Measurements from ENCODE around the gene HRG. TPM values are rescaled to one million over a fixed set of nuclear protein-coding genes. Genes with fewer than 3 reads are reported as not detected.

The HRG gene
- polyA plus RNA-seq, 3 donors, result not detected

- intact Hi-C loops (cut with micrococcal nuclease), result no loop called here
- Histone ChIP-seq H3K27me3 (ENCODE audit: control insufficient read depth in 2 of 2, insufficient read depth in 2 of 2, low read length in 2 of 2) (peaks cover 2 to 3% of the 10 kb centered on the region in 2 donors), H3K4me3 (replicated peaks in 1 of 3; ENCODE audit: low read depth in 2 of 3, low read length in 3 of 3) (no peak overlapping the region), H3K27ac (ENCODE audit: low read depth in 1 of 2, low read length in 2 of 2) (no peak overlapping the region), H4K20me1 (ENCODE audit: insufficient read depth, low read length) (no peaks in the 10 kb centered on the region), H3K9ac (ENCODE audit: insufficient read depth, low read length, poor library complexity, severe bottlenecking) (no peak overlapping the region), H3K4me2 (replicated peaks; ENCODE audit: extremely low read depth, low read length, poor library complexity, severe bottlenecking) (no peak overlapping the region), H3K9me3 (replicated peaks in 1 of 2; ENCODE audit: control insufficient read depth in 1 of 2, insufficient read depth in 1 of 2, low read length in 2 of 2) (no peaks in the 10 kb centered on the region), H3K4me1 (ENCODE audit: control insufficient read depth in 1 of 2, insufficient read depth in 2 of 2, low read length in 2 of 2) (no peaks in the 10 kb centered on the region), H3K36me3 (replicated peaks in 1 of 2; ENCODE audit: control insufficient read depth in 1 of 2, insufficient read depth in 2 of 2, low read length in 2 of 2) (no peaks in the 10 kb centered on the region), H2AFZ (ENCODE audit: insufficient read depth, low read depth, low read length, poor library complexity, severe bottlenecking) (no peak overlapping the region), H3K79me2 (ENCODE audit: insufficient read depth, low read length) (no peaks in the 10 kb centered on the region)
- Mint-ChIP-seq H3K4me1 (no peaks in the 10 kb centered on the region), H3K27me3 (ENCODE audit: low read depth in 3 of 3) (peaks cover 10 to 26% (median 16%) of the 10 kb centered on the region in 3 donors), H3K9me3 (peaks cover 0 to 2% (median 0%) of the 10 kb centered on the region in 7 donors), H3K27ac (no peak overlapping the region), H3K4me3 (no peak overlapping the region), H3K36me3 (no peaks in the 10 kb centered on the region)
- DNase-seq, result no peak
- no peak for TF ChIP-seq CTCF (IDR thresholded peaks at IDR 0.05)
- WGBS (ENCODE audit: insufficient coverage), result 100% methylated on average over 1 of the region's 3 CpGs
Observed at GRCh38 chr3:186671051-186671450, 5.2 kb downstream of the HRG start.

- H3K36me3 ChIP-seq (replicated peaks in 1 of 2; ENCODE audit: control insufficient read depth in 1 of 2, insufficient read depth in 2 of 2, low read length in 2 of 2), result no peaks in the 10 kb centered on the region
- H3K4me1 ChIP-seq (ENCODE audit: control insufficient read depth in 1 of 2, insufficient read depth in 2 of 2, low read length in 2 of 2), result no peaks in the 10 kb centered on the region
- Mint-ChIP-seq H3K27ac (no peak overlapping the region), H3K27me3 (ENCODE audit: low read depth in 3 of 3) (peaks cover 9 to 34% (median 29%) of the 10 kb centered on the region in 3 donors), H3K9me3 (peaks cover 0 to 5% (median 2%) of the 10 kb centered on the region in 7 donors), H3K4me1 (no peaks in the 10 kb centered on the region), H3K4me3 (no peak overlapping the region), H3K36me3 (no peaks in the 10 kb centered on the region)
- DNase-seq, result no peak
- TF ChIP-seq CTCF (IDR thresholded peaks at IDR 0.05), result no peak
- no peak overlapping the region for H3K27ac ChIP-seq (ENCODE audit: low read depth in 1 of 2, low read length in 2 of 2)
- H3K27me3 ChIP-seq (ENCODE audit: control insufficient read depth in 2 of 2, insufficient read depth in 2 of 2, low read length in 2 of 2), result peaks cover 0 to 3% of the 10 kb centered on the region in 2 donors
- peaks cover 0 to under 1% of the 10 kb centered on the region in 2 donors for H3K9me3 ChIP-seq (replicated peaks in 1 of 2; ENCODE audit: control insufficient read depth in 1 of 2, insufficient read depth in 1 of 2, low read length in 2 of 2)
- intact Hi-C loops (cut with micrococcal nuclease), result no loop called here
- H3K79me2 ChIP-seq (ENCODE audit: insufficient read depth, low read length), result no peaks in the 10 kb centered on the region
- no peak overlapping the region for H3K4me2 ChIP-seq (replicated peaks; ENCODE audit: extremely low read depth, low read length, poor library complexity, severe bottlenecking)
- no peak overlapping the region for H3K4me3 ChIP-seq (replicated peaks in 1 of 3; ENCODE audit: low read depth in 2 of 3, low read length in 3 of 3)
- no peak overlapping the region for H3K9ac ChIP-seq (ENCODE audit: insufficient read depth, low read length, poor library complexity, severe bottlenecking)
- H4K20me1 ChIP-seq (ENCODE audit: insufficient read depth, low read length), result no peaks in the 10 kb centered on the region
- no peak overlapping the region for H2AFZ ChIP-seq (ENCODE audit: insufficient read depth, low read depth, low read length, poor library complexity, severe bottlenecking)
Observed at GRCh38 chr3:186678604-186679003, 12.8 kb downstream of the HRG start.
